HG02885 (cell line): ENCODE measurements around the gene GNLY.
A peak's percentile ranks its signal among the peaks of the same experiment; 100 is the strongest.
"Not testable (repeated sequence)": the region's sequence is repeated elsewhere in the genome, so short reads cannot be mapped to it uniquely, and the experiment has no call there.

Experiments
- ATAC-seq: cut with Tn5 transposase; IDR thresholded peaks from one replicate; pipeline ENCODE4 v1.9.1; 2021; ENCODE audit warnings: mild to moderate bottlenecking; ENCODE audit not compliant: unreplicated experiment, poor library complexity

Gene GNLY

DNA sequence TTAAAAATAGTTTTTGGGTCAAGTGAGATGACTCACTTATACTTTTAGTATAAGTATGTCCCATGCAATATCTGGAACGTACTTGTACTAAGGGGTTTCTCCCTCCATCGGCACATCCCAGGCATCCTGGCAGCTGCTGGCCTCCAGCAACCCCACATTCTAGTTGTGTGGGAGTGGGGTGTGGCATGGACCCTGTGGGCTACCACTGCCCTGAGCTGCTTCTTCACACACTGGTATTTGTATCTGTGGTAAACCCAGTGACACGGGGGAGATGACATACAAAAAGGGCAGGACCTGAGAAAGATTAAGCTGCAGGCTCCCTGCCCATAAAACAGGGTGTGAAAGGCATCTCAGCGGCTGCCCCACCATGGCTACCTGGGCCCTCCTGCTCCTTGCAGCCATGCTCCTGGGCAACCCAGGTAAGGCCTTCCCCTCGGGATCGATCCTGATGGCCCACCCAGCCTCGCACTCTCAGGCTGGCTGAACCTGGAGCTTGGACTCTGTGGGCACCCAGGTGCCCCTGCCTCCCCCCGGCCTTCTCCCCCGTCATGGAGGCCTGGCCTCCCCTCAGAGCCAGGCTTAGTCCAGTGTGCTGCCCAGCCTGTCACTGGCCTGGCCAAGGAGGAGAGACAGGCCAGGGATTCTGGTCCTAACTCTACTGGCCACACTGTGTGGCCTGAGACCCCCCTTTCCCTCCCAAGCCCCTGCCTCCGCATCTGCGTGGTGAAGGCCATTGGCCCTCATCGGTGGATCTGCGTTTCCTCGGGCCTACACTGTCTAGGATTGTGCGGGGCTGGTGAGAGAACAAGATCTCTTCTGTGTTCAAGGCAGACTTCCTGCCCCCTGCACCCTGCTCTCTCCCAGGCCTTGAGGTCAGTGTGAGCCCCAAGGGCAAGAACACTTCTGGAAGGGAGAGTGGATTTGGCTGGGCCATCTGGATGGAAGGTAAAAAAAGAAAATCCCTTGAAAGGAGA is at the start of gene GNLY:
TSS of gene GNLY (plus strand) at position 307 of the 974 bp plus-strand sequence. CDS start at position 368, 61 bp downstream.
- no peak for ATAC-seq

DNA sequence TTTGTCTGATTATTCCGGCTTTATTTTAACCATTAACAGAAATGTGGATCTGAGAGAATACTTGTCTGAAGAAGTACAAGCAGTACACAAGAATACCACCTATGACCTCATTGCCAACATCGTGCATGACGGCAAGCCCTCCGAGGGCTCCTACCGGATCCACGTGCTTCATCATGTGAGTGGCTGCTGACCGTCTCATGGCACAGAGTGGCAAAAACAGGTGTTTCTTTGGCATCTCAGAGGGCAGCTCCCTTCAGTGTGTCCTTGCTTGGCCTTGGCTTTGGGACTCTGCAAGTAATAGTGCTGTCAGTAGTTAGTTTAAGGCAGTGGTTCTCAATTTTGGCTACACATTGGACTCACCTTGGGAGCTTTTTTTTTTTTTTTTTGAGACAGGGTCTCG is 49.2 kb upstream of the GNLY start:
- ATAC-seq: no peak

DNA sequence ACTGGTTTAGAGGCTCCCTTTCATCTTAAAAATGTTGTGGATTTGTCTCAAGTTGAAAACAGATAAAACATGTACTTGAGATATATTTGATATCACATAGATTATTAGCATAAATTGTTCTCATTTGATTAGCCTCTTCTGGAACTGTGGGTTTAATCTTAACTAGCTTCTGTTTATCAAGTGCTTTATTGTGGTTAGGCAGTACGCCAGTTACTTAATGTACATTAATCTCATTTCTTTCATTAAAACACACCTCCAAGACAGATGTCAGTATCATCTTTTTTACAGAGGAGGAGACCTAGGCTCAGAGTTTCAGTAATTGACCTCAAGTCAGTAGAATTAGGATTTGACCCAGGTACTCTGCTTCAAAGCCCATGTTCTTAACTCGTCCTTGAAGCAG is 48.0 kb upstream of the GNLY start:
- no peak for ATAC-seq

DNA sequence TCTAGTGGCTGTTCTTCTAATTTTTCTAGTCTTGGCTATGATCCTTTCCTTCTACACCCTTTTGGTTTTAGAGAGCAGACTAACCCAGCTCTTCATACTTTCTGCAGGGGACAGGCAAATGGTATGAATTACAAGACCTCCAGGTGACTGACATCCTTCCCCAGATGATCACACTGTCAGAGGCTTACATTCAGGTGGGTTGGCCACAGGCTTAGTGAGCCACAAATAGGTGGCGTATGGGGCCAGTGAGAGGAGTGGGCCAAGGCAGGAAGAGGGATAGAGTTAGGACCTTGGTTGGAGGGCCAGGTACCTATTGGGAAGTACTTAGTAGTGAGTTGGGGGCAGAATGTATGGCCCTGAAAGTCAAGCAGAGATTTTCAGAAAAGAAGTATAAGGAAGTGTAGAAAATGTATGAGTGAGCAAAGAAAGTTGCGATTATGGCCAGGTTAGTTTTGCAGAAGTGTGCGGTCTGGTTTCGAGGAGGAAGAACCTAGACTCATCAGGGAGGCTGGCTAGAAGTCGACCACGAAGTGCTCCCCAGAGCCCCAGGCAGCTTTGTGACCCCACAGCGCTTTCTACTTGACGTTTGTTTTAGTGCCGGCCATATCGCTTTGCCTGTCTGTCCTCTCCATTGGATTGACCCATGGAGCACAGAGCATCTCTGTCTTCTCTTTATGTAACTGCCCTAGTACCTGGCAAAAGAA is 46.2 kb upstream of the GNLY start:
- ATAC-seq: peak; percentile 76

DNA sequence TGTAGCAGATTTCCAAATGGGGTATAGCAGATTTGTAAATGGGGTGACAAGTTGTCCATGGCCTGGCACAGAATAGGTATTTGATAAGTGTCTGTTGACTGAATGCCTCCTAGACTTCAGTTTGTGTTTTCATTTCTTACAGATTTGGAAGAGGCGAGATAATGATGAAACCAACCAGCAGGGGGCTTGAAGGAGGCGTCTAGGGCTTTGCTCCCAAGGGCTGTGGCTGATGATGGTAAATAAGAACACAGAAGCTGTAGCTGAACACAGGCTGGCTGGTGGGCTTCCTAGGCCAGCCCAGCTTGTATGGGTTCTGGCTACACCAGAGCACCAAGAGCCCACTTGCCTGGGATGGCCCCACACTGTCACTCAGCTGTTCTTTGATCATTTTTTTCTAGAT is 45.5 kb upstream of the GNLY start:
- ATAC-seq: peak; percentile 29

DNA sequence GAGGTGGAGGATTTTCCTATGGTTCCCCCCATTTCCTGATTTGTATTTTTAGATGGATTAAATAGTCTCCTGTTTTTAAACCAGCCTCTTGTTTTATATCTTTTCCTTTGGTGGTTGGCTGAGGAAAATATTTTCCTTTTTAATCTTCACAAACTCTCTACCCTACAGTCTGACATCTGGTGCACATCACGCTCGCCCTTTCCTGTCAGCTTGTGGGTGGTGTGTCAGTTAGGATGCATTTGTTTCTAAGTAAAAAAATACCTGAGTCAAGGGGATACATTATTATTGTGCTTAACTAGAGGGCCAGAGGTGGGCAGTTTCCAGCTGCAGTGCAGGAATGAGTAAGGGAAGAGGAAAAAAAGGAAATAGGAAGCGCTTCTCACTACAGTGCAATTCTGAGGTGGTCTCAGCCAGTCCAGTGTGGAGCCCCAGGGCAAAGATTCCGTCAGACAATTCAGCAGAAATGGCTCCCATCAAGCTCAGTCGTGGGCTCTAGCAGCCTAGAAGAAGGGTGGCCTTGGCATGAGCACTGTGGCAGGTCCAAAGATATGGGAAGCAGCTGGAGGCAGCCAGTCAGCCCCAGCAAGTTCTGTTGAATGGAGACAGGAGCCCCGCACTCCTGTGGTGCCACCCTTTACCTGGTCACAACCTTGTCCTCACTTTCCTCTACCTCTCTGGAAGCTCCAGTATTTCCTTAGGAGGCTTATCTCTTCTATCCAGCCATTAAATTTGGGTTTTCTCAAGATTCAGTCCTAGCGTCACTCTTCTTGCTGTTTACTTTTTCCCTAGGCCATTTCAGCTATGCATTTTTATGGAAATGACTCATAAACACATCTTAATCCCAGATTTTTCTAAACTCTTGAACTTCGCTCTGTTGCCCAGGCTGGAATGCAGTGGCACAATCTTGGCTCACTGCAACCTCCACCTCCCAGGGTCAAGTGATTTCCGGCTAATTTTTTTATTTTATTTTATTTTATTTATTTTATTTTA is 44.7 kb upstream of the GNLY start:
- ATAC-seq: no peak

- ATAC-seq: no peak
These were observed 43.7 kb upstream of the GNLY start for GRCh38 chr2:85650456-85650855.

- ATAC-seq: no peak
These were observed 43.1 kb upstream of the GNLY start for GRCh38 chr2:85651097-85651496.

DNA sequence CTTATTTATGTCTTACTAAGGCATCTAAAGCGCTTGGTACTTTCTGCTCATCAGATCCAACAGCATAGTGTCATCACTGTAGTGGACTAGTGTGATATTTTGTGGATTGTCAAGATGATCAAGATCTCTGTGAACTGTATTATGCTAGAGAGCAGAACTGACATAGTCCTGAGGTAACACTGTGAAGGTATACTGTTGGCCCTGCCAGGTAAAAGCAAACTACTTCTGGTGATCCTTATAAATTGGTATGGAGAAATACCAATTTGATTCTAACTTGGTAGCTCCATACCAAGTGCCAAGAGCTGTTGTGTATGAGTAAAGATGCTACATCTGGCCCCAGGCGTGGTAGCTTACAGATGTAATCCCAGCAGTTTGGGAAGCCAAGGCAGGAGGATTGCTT is 42.1 kb upstream of the GNLY start:
- ATAC-seq: no peak

DNA sequence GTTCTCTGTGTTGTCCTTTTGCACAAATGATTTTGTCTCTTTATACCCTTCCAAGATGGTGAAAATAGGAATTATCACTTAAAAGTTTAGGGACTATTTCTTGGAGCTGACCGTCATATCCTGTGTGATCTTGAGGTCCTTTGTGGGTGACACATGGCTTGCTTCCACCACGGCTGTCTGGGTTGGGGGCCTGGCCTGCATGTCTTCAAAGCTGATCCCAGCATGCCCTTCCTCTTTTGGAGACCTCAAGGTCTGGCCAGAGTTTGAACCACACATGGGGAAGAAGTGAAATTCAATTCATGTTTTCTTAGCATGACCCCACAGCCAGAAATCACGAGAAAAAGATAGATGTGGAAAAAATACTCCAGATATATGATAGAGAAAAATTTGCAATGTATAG is 40.2 kb upstream of the GNLY start:
- ATAC-seq: no peak

DNA sequence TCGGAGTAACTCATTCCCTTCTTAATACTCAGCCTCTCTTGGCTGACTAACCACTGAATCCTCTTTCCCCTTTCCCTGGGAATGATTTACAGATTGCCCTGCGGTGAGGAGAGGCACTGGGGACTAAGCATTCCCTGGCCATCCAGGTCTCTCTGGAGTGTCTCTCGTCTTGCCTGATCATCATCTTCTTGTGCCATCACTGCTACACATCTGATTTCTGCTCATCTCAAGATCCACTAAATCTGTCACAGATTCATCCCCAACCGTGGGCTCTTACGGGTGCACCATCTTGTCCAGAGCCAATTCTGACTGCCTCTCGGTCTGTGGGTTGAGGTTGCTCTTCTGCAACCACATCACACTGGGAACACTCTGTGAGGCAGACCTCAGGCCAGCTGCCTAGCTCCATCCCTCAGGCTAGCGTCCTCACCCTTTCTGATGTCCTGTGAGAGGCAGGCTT is 38.2 kb upstream of the GNLY start:
- no peak for ATAC-seq

- no peak for ATAC-seq
These were observed 37.7 kb upstream of the GNLY start for GRCh38 chr2:85656468-85656867.

DNA sequence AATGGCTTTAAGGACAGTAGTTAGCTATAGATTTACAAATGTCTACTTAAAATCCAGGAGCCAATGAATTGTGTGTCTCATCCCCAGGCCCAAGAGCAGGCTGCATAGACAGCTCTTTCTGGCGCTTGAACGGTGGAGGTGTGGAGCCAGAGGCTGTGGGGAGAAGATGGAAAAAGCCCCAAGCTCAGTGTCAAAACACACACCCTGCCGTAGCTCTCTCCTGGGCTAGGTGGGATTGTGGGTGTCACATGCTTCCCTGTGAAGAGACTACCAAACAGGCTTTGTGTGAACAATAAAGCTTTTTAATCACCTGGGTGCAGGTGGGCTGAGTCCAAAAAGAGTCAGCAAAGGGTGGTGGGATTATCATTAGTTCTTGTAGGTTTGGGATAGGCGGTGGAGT is 36.8 kb upstream of the GNLY start:
- not testable (repeated sequence) for ATAC-seq

DNA sequence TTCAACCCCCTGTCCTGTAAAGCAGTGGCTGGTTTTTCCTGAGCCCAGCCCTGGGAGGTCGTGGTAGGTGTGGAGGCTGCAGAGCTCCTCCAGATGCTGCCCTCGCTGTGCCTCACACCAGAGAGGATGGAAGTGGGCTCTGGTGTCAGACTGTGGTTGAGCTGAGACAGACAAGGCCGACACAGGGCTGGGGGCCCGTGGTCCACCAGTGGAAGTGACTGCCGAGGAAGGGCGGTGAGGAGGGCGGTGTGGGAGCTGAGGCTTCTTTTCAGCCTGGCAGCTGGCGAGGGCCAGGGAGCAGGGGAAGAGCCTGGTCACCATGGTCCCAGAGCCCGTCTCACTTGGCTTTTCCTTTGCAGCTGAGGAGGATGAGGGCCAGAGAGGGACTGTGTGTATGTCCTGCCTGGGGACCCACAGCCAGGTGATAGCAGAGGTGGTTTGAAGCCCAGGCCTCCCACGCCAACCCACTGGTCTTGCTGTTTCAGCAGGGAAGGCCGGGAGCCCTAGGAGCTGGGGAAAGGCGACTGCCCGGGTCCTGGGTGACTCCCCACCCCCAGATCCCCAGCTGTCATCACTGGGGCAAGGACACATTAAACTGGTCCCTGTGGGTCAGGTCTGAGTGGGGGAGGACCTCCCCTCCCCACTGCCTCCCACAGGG is 34.7 kb upstream of the GNLY start:
- no peak for ATAC-seq

GRCh38 chr2:85660301-85660700 is 33.9 kb upstream of the GNLY start:
- not testable (repeated sequence) for ATAC-seq

- ATAC-seq: no peak
These were observed 33.4 kb upstream of the GNLY start for GRCh38 chr2:85660725-85661124.

DNA sequence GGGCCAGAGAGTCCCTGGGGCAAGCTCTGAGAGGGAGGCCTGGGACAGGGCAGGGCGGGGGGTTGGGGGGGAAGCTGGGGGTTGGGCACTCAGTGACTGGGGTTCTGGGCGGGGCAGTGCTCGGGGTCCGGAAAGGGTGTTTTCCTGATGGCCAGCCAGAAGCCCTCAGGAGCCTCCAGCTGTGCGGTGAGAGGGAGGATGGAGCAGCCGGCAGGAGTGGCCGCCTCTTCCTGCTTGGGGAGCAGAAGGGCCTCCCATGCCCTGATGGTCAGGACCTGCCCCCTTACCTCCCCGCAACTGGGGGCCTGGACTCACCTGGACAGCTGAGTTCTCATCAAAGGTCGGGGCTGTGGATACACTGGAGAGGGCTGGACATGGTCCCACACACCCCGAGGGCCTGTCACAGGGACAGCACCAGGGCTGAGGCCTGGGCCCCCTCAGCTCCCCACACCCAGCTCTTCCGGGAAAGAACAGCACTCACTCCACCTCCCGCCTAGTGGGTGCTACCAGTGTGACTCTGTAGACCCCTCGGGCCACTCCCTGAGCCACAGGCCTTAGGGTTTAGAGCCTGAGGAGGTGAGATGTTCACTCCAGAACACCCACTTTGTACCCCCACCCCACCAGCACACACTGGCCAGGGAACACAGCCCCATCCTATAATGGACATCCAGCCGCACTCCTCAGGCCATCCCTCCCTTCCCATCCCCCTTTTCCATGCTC is 32.9 kb upstream of the GNLY start:
- no peak for ATAC-seq

DNA sequence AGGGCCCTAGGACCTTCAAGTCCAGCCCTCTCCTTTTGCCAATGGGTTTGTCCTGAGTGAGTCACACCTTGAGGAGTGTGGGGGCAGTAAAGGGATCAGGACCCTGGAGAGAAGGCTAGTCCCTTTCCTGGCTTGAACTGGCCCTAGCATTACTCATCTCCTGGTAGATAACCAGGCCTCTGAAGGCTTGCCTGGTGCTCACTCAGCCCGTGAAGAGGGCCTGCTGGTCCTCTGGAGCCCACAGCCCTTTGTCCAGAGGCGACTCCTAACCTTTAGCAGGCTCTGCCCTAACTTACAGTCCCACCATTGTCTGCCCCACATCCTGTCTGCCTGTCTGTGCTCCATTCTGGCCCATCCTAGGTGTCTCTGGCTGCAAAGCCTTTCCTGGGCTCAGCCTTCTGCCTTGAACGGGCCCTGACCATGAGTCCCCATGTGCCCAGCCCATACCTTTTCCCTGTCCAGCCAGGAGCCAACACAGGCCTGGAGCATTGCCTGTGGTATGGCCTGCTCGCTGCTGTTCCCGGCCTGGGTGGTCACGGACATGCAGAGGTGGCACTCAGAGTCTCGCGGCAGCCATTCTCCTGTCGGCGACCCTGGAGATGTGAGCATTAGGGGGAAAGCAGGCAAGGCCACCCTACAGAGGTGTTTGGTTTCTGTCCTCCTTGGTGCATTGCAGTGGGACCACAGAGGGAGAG is 31.1 kb upstream of the GNLY start:
- no peak for ATAC-seq
